HepG2 (cell line): ENCODE data around the gene CEP83. TPM values are rescaled to one million over a fixed set of nuclear protein-coding genes. Genes with fewer than 3 reads are reported as not detected.

Experiments
- ATAC-seq: fragments of 200-7000 bp; cut with Tn5 transposase; 3 replicates; pipeline ENCODE4 v1.9.1; 2020; ENCODE audit warnings: mild to moderate bottlenecking, moderate library complexity
- BruUV-seq: library from RNA; stranded (reverse); fragments of 400-500 nt; replicated peaks from 2 replicates; lab custom pipeline; 2021; lab: Mats Ljungman, UMichigan
- CTCF ChIA-PET: fragments of 300-600 bp; formaldehyde crosslinking; extraction: SDS; loops from one replicate; lab custom pipeline; 2021; ENCODE audit warnings: low total read pairs, inconsistent platforms, low intra/inter-chr PET ratio; lab: Yijun Ruan, JAX
- POLR2A ChIA-PET: fragments of 350-600 bp; sonication (Branson Sonifier 250); formaldehyde crosslinking; loops from one replicate; lab custom pipeline; 2020; ENCODE audit warnings: antibody characterized with exemption, inconsistent platforms; lab: Yijun Ruan, JAX
- DNase-seq: peaks from one replicate; pipeline ENCODE4 v3.0.0-alpha.2; 2015; ENCODE audit warnings: low spot score
- FAIRE-seq: peaks from 3 replicates; lab custom pipeline; 2011; peaks lifted over from hg19 to GRCh38; lab: Jason Lieb, UNC
- H2AFZ ChIP-seq: one replicate; pipeline ENCODE4 v1.6.1; 2011; ENCODE audit warnings: low read length, inconsistent platforms
- H3K27ac ChIP-seq: fragments of 300-600 bp; 3 replicates; pipeline ENCODE4 v1.8.0; 2011; ENCODE audit warnings: mixed run types, mild to moderate bottlenecking, mixed read lengths, low read length, inconsistent platforms; ENCODE audit not compliant: insufficient read depth; ENCODE audit errors: extremely low read length
- H3K27me3 ChIP-seq, 2 experiments: fragments of 200-600 bp in 1 of 2; 2 replicates in 1 of 2; 3 replicates in 1 of 2; pipeline versions ENCODE4 v1.6.0 to v1.8.0; 2011; ENCODE audit warnings: low read length in 2 of 2, mild to moderate bottlenecking in 2 of 2, moderate library complexity in 2 of 2, inconsistent platforms in 1 of 2; ENCODE audit not compliant: insufficient read depth in 2 of 2, control insufficient read depth in 1 of 2
- H3K36me3 ChIP-seq, 2 experiments: fragments of 200-600 bp in 1 of 2; replicated peaks in 1 of 2; 2 replicates in 1 of 2; 3 replicates in 1 of 2; pipeline versions ENCODE4 v1.5.1 to v1.8.0; 2011; ENCODE audit warnings: low read length in 2 of 2, inconsistent platforms in 1 of 2; ENCODE audit not compliant: insufficient read depth in 2 of 2, control insufficient read depth in 1 of 2
- H3K4me1 ChIP-seq: 2 replicates; pipeline ENCODE4 v1.5.1; 2012; ENCODE audit warnings: low read length, inconsistent platforms; ENCODE audit not compliant: insufficient read depth
- H3K4me2 ChIP-seq: 2 replicates; pipeline ENCODE4 v1.6.0; 2011; ENCODE audit warnings: low read depth, low read length, inconsistent platforms
- H3K4me3 ChIP-seq, 3 experiments: fragments of 200-600 bp in 1 of 3; sonication (generic), shearing (Covaris generic) in 1 of 3; replicated peaks in 1 of 3; 2 replicates each; pipeline ENCODE4 v1.5.1; 2011 to 2016; ENCODE audit warnings: low read length in 3 of 3, inconsistent platforms in 2 of 3, low read depth in 2 of 3, mild to moderate bottlenecking in 2 of 3, control low read depth in 1 of 3, mixed read lengths in 1 of 3; ENCODE audit not compliant: insufficient read depth in 1 of 3
- H3K79me2 ChIP-seq: one replicate; pipeline ENCODE4 v1.6.1; 2011; ENCODE audit warnings: low read length, inconsistent platforms; ENCODE audit not compliant: insufficient read depth
- H3K9ac ChIP-seq: 2 replicates; pipeline ENCODE4 v1.6.0; 2011; ENCODE audit warnings: mild to moderate bottlenecking, low read depth, low read length, inconsistent platforms; ENCODE audit not compliant: insufficient read depth
- H3K9me3 ChIP-seq: 2 replicates; pipeline ENCODE4 v1.5.1; 2012; ENCODE audit warnings: mild to moderate bottlenecking, low read length
- H4K20me1 ChIP-seq: 2 replicates; pipeline ENCODE4 v1.6.0; 2011; ENCODE audit warnings: inconsistent platforms, mild to moderate bottlenecking, low read length, moderate library complexity; ENCODE audit not compliant: insufficient read depth
- ESRRA ChIP-seq: sonication (generic); formaldehyde crosslinking; IDR thresholded peaks from 2 replicates; pipeline ENCODE4 v1.5.1; 2020; ENCODE audit warnings: mild to moderate bottlenecking, low read depth, missing genetic modification reagents
- HDAC6 ChIP-seq: fragments of 200-600 bp; sonication (generic); IDR thresholded peaks from 2 replicates; pipeline ENCODE4 v1.7.0; 2017; ENCODE audit warnings: mild to moderate bottlenecking, antibody characterized with exemption, low read length, low read depth
- HNRNPK ChIP-seq: fragments of 200-400 bp; formaldehyde crosslinking; IDR thresholded peaks from 2 replicates; pipeline ENCODE4 v1.6.1; 2018; ENCODE audit warnings: low read length, low read depth, moderate library complexity, mild to moderate bottlenecking; ENCODE audit not compliant: poor library complexity, severe bottlenecking
- KLF16 ChIP-seq, 2 experiments: sonication (generic) in 1 of 2; formaldehyde crosslinking in 1 of 2; IDR thresholded peaks; 2 replicates each; pipeline versions ENCODE4 v1.6.1 to v1.8.0; 2016 to 2023; ENCODE audit warnings: missing genetic modification reagents in 2 of 2, missing compliant biosample characterization in 1 of 2
- MED13 ChIP-seq: sonication (generic); formaldehyde crosslinking; IDR thresholded peaks from 2 replicates; pipeline ENCODE4 v1.5.0; 2020; ENCODE audit warnings: missing genetic modification reagents
- SAP130 ChIP-seq: IDR thresholded peaks from 2 replicates; pipeline ENCODE4 v1.6.1; 2016; ENCODE audit warnings: low read depth
- TARDBP ChIP-seq: sonication (generic); formaldehyde crosslinking; IDR thresholded peaks from 2 replicates; pipeline ENCODE4 v1.8.0; 2022; ENCODE audit warnings: mild to moderate bottlenecking, missing genetic modification reagents
- TOPORS ChIP-seq: sonication (generic); formaldehyde crosslinking; IDR thresholded peaks from 2 replicates; pipeline ENCODE4 v1.8.0; 2023; ENCODE audit warnings: mild to moderate bottlenecking, missing genetic modification reagents
- TSC22D2 ChIP-seq: sonication (generic); formaldehyde crosslinking; IDR thresholded peaks from 2 replicates; pipeline ENCODE4 v1.5.1; 2020; ENCODE audit warnings: missing genetic modification reagents, mild to moderate bottlenecking, borderline replicate concordance
- WIZ ChIP-seq: sonication (generic); formaldehyde crosslinking; IDR thresholded peaks from 2 replicates; pipeline ENCODE4 v1.5.1; 2020; ENCODE audit warnings: mild to moderate bottlenecking, missing genetic modification reagents
- ZBTB20 ChIP-seq: sonication (generic); formaldehyde crosslinking; IDR thresholded peaks from 2 replicates; pipeline ENCODE4 v1.8.1; 2023; ENCODE audit warnings: missing genetic modification reagents, low read depth, mild to moderate bottlenecking, borderline replicate concordance
- ZFAT ChIP-seq: sonication (generic); formaldehyde crosslinking; conservative IDR thresholded peaks from 2 replicates; pipeline ENCODE4 v1.8.1; 2023; ENCODE audit warnings: missing genetic modification reagents, inconsistent platforms
- ZNF329 ChIP-seq: sonication (generic); formaldehyde crosslinking; IDR thresholded peaks from 2 replicates; pipeline ENCODE4 v1.9.0; 2021; ENCODE audit warnings: low read depth, mild to moderate bottlenecking, missing genetic modification reagents
- ZNF543 ChIP-seq: sonication (generic); formaldehyde crosslinking; IDR thresholded peaks from 2 replicates; pipeline ENCODE4 v1.4.0; 2020; ENCODE audit warnings: mild to moderate bottlenecking, missing genetic modification reagents
- ZNF619 ChIP-seq: sonication (generic); formaldehyde crosslinking; IDR thresholded peaks from 2 replicates; pipeline ENCODE4 v1.4.0; 2020; ENCODE audit warnings: mild to moderate bottlenecking, missing genetic modification reagents
- ZNF749 ChIP-seq: sonication (generic); formaldehyde crosslinking; IDR thresholded peaks from 2 replicates; pipeline ENCODE4 v1.8.0; 2022; ENCODE audit warnings: mild to moderate bottlenecking, missing genetic modification reagents, moderate library complexity, borderline replicate concordance
- WGBS: methylation state at CpG from one replicate; pipeline ENCODE4 v1.1.6; 2017; ENCODE audit warnings: low lambda C conversion rate; 5-methylcytosine and 5-hydroxymethylcytosine counted together
- in situ Hi-C: cut with HindIII; loops from 2 replicates; pipeline ENCODE4 v1.10.0; 2017; ENCODE audit warnings: low pct_unique_long_range_greater_than_20kb; ENCODE audit not compliant: extremely low pct_ligation_motif_present
- intact Hi-C: fragments of 100-400 bp; cut with micrococcal nuclease; formaldehyde crosslinking; loops from one replicate; pipeline ENCODE4 v1.10.0; 2022; ENCODE audit not compliant: unreplicated experiment
- polyA plus RNA-seq, 8 experiments: library from polyadenylated mRNA; depleted of rRNA in 3 of 8; stranded (reverse) in 7 of 8; unstranded in 1 of 8; fragments of >200 nt; fragmentation: Illumina TruSeq in 4 of 8; extraction: Trizol in 4 of 8; gene quantifications; 2 replicates each; pipeline versions ENCODE4 v1.2.1 to v1.2.3, GENCODE V29; 2011 to 2016; ENCODE audit warnings: low read depth in 4 of 8, missing spikeins in 1 of 8, mixed read lengths in 1 of 8; ENCODE audit not compliant: insufficient read depth in 1 of 8
- total RNA-seq, 5 experiments: library from RNA; depleted of rRNA; stranded (reverse); fragments of >200 nt; fragmentation: Illumina TruSeq; extraction: Trizol; gene quantifications; 2 replicates each; pipeline ENCODE4 v1.2.3, GENCODE V29; 2016; ENCODE audit warnings: low read depth in 1 of 5
- TF ChIP-seq, protein P1 (sequence below): sonication (generic); formaldehyde crosslinking; IDR thresholded peaks from 2 replicates; pipeline ENCODE4 v1.4.0; 2020; ENCODE audit warnings: missing genetic modification reagents
- TF ChIP-seq, protein P2 (sequence below): sonication (generic); formaldehyde crosslinking; IDR thresholded peaks from 2 replicates; pipeline ENCODE4 v1.4.0; 2020; ENCODE audit warnings: missing genetic modification reagents

The CEP83 gene
- total and polyA plus RNA-seq, 2 of the 13 experiments (the other 11 are each of a cell fraction or from before 2014, with no cell fraction given): 6.2 to 19.2 TPM

DNA sequence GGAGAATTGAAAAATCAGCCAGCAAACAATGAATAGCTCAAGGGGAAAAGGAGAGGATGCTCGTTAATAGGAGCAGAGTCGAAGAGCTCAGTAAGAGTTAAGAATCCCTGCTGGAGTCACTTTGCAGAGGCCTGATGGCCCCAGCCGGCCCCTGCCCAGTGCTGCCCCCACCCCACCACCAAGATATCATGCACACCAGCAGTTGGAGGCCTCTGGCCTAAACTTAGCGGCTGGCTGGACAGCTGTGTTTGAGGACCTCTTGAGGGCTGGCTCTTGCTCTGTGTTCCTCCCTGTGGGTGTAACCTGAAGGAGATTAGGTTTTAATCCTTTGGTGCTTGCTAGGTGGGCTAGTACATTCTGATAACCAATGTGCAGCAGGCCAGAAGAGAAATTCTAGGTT is 169.3 kb downstream of the CEP83 start:
- WGBS: 93% methylated on average over 4 of the region's 4 CpGs
- H3K27ac ChIP-seq: no peak overlapping the region

DNA sequence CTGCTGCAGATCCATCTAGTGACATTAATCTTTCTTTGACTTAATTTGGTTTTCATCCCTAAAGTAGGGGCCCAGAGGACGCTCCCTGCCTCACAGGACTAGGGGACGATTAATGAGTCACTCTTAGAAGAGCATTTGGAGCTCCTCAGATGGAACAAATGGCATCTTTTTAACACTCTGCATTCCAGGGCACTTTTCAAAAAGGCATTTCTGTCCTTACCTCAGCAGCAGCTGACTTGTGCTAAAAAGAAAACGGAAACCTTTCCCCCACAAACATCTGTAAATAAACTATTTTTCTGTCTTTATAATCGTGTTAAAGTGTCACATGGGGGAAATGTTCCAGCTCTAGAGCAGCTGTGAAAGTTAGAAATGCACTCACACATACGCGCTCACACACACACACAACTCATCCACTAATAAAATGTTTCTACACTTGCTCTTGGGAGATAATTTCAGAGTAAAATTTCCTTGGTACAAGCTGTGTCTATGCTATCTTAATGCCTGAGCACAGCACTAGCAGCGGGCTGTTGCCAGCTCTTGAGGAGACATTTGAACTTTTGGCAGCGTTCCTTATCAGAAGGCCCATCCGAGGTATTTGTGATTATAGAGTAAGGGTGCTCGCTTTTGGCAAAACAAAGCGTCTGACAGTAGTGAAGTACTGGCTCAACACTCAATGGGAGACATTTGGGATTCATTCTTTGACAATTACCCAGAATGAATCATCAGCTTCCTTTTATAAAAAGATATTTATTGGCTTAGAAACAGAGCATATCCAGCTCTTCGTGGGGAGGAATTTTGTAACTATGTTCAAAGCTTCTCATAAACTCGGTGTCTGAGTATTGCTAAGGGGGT is 170.0 kb downstream of the CEP83 start:
- DNase-seq (no peak), FAIRE-seq (no peak), ATAC-seq (no peak)
- Histone ChIP-seq H3K79me2 (no peaks in the 10 kb centered on the region), H3K4me2 (no peak overlapping the region), H3K27me3 (no peaks in the 10 kb centered on the region), H2AFZ (no peak overlapping the region), H3K9me3 (no peaks in the 10 kb centered on the region), H3K36me3 (peaks cover 4 to 13% of the 10 kb centered on the region in 2 experiments), H3K27ac (no peak overlapping the region), H3K9ac (no peak overlapping the region), H4K20me1 (no peaks in the 10 kb centered on the region), H3K4me3 (no peak overlapping the region), H3K4me1 (no peaks in the 10 kb centered on the region)
- intact Hi-C loops: no loop called here
- CTCF ChIA-PET: no interaction called here
- POLR2A ChIA-PET: no interaction called here
- no TSS peak for BruUV-seq
- in situ Hi-C loops: no loop called here
- WGBS: 93% methylated on average over 13 of the region's 13 CpGs
- TF ChIP-seq ESRRA (no peak), MED13 (CRISPR knock-in tag) (no peak), ZFAT (no peak), ZNF329 (CRISPR knock-in tag) (no peak), SAP130 (CRISPR knock-in tag) (no peak), KLF16 (CRISPR knock-in tag; IDR thresholded peaks at IDR 0.05) (no peak), ZNF619 (CRISPR knock-in tag) (no peak), ZNF543 (CRISPR knock-in tag) (no peak)
- TF ChIP-seq, protein P1, sequence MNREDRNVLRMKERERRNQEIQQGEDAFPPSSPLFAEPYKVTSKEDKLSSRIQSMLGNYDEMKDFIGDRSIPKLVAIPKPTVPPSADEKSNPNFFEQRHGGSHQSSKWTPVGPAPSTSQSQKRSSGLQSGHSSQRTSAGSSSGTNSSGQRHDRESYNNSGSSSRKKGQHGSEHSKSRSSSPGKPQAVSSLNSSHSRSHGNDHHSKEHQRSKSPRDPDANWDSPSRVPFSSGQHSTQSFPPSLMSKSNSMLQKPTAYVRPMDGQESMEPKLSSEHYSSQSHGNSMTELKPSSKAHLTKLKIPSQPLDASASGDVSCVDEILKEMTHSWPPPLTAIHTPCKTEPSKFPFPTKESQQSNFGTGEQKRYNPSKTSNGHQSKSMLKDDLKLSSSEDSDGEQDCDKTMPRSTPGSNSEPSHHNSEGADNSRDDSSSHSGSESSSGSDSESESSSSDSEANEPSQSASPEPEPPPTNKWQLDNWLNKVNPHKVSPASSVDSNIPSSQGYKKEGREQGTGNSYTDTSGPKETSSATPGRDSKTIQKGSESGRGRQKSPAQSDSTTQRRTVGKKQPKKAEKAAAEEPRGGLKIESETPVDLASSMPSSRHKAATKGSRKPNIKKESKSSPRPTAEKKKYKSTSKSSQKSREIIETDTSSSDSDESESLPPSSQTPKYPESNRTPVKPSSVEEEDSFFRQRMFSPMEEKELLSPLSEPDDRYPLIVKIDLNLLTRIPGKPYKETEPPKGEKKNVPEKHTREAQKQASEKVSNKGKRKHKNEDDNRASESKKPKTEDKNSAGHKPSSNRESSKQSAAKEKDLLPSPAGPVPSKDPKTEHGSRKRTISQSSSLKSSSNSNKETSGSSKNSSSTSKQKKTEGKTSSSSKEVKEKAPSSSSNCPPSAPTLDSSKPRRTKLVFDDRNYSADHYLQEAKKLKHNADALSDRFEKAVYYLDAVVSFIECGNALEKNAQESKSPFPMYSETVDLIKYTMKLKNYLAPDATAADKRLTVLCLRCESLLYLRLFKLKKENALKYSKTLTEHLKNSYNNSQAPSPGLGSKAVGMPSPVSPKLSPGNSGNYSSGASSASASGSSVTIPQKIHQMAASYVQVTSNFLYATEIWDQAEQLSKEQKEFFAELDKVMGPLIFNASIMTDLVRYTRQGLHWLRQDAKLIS (CRISPR knock-in tag): no peak
- TF ChIP-seq, protein P2, sequence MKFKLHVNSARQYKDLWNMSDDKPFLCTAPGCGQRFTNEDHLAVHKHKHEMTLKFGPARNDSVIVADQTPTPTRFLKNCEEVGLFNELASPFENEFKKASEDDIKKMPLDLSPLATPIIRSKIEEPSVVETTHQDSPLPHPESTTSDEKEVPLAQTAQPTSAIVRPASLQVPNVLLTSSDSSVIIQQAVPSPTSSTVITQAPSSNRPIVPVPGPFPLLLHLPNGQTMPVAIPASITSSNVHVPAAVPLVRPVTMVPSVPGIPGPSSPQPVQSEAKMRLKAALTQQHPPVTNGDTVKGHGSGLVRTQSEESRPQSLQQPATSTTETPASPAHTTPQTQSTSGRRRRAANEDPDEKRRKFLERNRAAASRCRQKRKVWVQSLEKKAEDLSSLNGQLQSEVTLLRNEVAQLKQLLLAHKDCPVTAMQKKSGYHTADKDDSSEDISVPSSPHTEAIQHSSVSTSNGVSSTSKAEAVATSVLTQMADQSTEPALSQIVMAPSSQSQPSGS: no peak

More for the DNA sequence above, 169.3 kb downstream of the CEP83 start:
- ChIA-PET CTCF (no interaction called here), POLR2A (no interaction called here)
- Histone ChIP-seq H4K20me1 (no peaks in the 10 kb centered on the region), H3K4me1 (no peaks in the 10 kb centered on the region), H3K36me3 (peaks cover 7 to 14% of the 10 kb centered on the region in 2 experiments), H2AFZ (no peak overlapping the region), H3K27me3 (no peaks in the 10 kb centered on the region), H3K9me3 (no peaks in the 10 kb centered on the region), H3K4me3 (no peak overlapping the region), H3K79me2 (no peaks in the 10 kb centered on the region), H3K9ac (no peak overlapping the region), H3K4me2 (no peak overlapping the region)
- ATAC-seq: no peak
- BruUV-seq: no TSS peak
- in situ Hi-C loops (no loop called here), intact Hi-C loops (no loop called here)
- TF ChIP-seq TOPORS (no peak), WIZ (CRISPR knock-in tag) (no peak), TSC22D2 (no peak), ZNF749 (no peak), ZBTB20 (CRISPR knock-in tag) (no peak), HNRNPK (no peak), HDAC6 (no peak), TARDBP (CRISPR knock-in tag) (no peak)
- no peak for DNase-seq
- FAIRE-seq: no peak
